GM10847 (cell line): Measurements from ENCODE around the gene NCLN.

Experiments
- POLR2A ChIP-seq: IDR thresholded peaks from 2 replicates; pipeline ENCODE4 v1.6.1; 2011; ENCODE audit not compliant: insufficient read length; ENCODE audit errors: extremely low read depth

The NCLN gene

GRCh38 chr19:3201072-3201700 is 15.5 kb downstream of the NCLN start:
- no peak for TF ChIP-seq POLR2A

- TF ChIP-seq POLR2A = no peak
Measured at GRCh38 chr19:3201911-3202310, 16.2 kb downstream of the NCLN start.

GRCh38 chr19:3202346-3202745 is 16.6 kb downstream of the NCLN start:
- no peak for TF ChIP-seq POLR2A

- no peak for TF ChIP-seq POLR2A
Measured at GRCh38 chr19:3203805-3204645, 18.3 kb downstream of the NCLN start.

GRCh38 chr19:3204646-3205275 is 19.0 kb downstream of the NCLN start:
- no peak for TF ChIP-seq POLR2A

- TF ChIP-seq POLR2A = no peak
Measured at GRCh38 chr19:3206216-3206953, 20.7 kb downstream of the NCLN start.

- TF ChIP-seq POLR2A = no peak
Measured at GRCh38 chr19:3207461-3208242, 21.9 kb downstream of the NCLN start.

GRCh38 chr19:3208317-3209207 is 22.8 kb downstream of the NCLN start:
- TF ChIP-seq POLR2A = no peak

GRCh38 chr19:3210347-3211017 is 24.8 kb downstream of the NCLN start:
- TF ChIP-seq POLR2A = no peak

GRCh38 chr19:3211191-3211590 is 25.5 kb downstream of the NCLN start:
- no peak for TF ChIP-seq POLR2A

GRCh38 chr19:3213159-3213558 is 27.4 kb downstream of the NCLN start:
- TF ChIP-seq POLR2A = no peak

- TF ChIP-seq POLR2A = no peak
Measured at GRCh38 chr19:3216874-3217273, 31.1 kb downstream of the NCLN start.

GRCh38 chr19:3220576-3220975 is 34.8 kb downstream of the NCLN start:
- TF ChIP-seq POLR2A = no peak
